Nucleus accumbens (tissue), 56 donors: ENCODE measurements around the gene FAM13A.
"Not testable (repeated sequence)": the region's sequence is repeated elsewhere in the genome, so short reads cannot be mapped to it uniquely, and the experiment has no call there.

Experiments
- DNase-seq, 56 donors: peaks; one replicate each; lab custom pipeline; 2025; lab: John Stamatoyannopoulos, UW

FAM13A gene

GRCh38 chr4:88964450-88964849 lies 92.5 kb downstream of the FAM13A start:
- DNase-seq: no peak

- DNase-seq: no peak
These were observed 93.2 kb downstream of the FAM13A start for GRCh38 chr4:88963817-88964216.

DNA sequence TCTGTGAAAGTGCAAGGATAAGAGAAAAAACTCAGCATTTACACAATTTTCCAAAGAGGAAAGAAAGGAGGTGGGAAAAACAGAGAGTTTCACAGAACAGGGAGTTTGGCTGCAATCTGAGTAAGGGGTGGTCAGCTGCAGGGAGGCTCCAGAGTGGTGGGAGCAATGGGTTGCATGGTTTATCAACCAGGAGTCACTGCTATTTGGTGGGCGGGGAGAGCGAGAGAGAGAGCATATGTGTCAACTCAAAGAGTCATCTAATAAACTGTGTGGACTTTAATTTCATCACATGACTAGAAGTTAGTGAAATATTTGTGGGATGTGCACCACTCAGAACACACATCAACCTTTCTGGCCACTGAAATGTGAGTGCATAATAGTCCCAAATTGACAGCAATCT lies 94.6 kb downstream of the FAM13A start:
- DNase-seq: no peak

DNA sequence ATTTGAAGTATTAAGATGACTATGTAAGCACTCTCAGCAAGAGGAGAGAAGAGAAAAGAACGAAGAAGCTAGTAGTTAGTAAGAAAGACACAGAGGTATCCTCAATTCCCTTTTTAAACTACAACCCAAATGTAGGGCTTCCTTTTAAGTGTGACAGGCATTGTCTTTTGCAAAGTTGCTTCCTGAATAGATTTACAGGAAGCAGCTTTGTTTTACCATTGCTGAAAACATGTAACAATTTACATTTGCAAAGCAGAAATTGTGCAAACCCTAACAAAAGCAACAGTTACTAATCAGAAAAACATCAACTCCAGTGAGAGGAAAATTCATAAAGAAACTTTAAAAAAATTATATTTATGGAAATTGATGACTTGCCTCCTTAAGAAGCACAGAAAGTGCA lies 96.4 kb downstream of the FAM13A start:
- DNase-seq: no peak

DNA sequence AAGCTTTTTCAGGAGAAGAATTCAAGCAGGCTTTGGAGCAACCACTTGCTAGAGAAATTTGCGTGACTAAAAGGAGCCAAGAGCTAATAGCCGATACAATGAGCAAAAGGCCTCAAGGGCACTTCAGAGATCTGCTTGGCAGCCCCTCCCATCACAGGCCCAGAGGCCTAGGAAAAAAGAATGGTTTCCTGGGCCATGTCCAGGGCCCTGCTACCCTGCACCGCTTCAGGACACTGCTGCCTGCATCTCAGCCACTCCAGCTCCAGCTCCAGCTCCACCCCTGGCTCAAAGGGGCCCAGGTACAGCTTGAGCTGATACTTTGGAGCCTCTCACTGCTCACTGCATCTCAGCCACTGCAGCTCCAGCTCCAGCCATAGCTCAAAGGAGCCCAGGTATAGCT lies 98.9 kb downstream of the FAM13A start:
- no peak for DNase-seq

DNA sequence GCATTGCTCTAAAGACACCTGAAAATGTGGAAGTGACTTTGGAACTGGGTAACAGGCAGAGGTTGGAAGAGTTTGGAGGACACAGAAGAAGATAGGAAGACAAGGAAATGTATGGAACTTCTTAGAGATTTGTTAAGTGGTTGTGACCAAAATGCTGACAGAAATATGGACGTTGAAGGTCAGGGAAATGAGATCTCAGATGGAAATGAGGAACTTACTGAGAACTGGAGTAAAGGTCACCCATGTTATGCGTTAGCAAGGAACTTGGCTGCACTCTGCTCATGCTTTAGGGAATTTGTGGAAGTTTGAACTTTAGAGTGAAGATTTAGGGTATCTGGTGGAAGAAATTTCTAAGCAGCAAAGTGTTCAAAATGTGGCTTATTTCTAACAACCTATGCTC lies 99.4 kb downstream of the FAM13A start:
- DNase-seq: no peak

DNA sequence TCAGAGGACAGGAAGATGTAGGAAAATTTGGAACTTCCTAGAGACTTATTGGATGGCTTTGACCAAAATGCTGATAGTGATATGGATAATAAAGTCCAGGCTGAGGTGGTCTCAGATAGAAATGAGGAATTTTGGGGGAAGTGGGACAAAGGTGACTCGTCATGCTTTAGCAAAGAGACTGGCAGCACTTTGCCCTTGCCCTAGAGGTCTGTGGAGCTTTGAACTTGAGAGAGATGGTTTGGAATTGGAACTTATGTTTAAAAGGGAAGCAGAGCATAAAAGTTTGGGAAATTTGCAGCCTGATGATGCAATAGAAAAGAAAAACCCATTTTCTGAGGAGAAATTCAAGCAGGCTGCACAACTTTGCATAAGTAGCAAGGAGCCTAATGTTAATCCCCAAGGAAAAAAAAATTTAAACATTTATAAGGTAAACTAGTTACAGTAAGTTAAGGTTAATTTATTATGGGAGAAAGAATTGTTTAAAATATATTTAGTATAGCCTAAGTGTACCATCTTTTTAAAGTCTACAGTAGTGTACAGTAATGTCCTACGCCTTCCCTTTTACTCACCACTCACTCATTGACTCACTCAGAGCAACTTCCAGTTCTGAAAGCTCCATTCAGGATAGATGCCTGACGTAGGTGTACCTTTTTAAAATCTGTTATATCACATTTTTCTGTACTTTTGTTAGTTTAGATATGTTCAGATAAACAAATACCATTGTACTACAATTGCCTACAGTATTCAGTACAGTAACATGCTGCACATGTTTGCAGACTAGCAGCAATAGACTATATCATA lies 101.2 kb downstream of the FAM13A start:
- DNase-seq: no peak

GRCh38 chr4:88953400-88953799 lies 103.6 kb downstream of the FAM13A start:
- DNase-seq: no peak

DNA sequence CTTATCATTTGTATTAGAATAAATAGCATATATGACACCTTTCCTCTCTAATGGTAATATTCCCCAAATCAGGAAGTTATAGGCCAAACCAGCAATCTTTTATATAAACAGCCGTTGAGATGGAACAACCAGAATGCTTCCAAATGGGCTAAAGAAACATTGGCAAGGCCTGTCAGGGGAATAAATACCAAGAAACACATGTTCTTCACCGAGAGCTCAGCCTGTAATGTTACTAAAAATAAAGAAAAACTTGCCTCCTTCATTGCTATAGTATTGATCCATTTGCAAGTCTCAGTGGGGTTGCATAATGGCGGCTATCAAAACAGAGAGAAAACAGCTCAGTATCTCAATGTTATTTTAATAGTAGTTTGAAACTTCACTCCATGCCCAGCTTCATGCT lies 104.9 kb downstream of the FAM13A start:
- no peak for DNase-seq

GRCh38 chr4:88949605-88950004 lies 107.4 kb downstream of the FAM13A start:
- DNase-seq: no peak

DNA sequence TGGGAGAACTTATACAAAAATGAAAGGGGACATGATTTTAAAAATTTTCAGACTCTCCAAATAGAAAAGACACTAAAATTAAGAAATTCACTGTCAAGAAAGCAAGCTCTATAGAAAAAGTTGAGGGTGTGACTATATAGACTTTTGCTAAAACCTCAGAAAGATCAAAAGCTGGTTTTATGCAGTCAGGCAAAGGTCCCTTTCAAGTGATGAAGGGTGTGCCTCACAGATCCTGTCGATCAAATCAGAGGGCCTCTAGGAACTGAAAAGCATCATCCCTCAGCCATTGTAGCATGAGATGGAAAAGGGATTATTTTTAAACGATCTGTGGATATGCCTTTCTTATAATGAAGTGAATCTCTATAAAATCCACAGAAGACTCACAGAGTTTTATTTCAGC lies 116.5 kb downstream of the FAM13A start:
- no peak for DNase-seq

DNA sequence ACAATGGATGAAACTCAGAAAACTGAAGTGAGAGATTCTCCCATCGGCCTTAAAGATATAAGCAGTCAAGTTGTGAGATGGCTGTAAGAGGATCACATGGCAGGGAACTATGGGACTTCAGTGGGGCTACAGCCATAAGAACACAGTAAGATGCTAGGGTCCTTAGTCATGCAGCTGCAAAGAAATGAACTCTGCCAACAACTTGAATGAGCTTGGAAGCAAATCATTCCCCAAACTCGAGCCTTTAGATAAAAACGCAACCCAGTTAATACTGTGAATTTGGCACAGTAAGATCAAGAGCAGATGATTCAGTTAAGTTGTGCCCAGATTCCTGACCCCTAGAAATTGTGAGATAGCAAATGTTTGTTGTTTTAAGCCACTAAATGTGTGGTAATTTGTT lies 117.3 kb downstream of the FAM13A start:
- no peak for DNase-seq

- DNase-seq: no peak
These were observed 118.8 kb downstream of the FAM13A start for GRCh38 chr4:88938138-88938537.

GRCh38 chr4:88937081-88937480 lies 119.9 kb downstream of the FAM13A start:
- DNase-seq: no peak

DNA sequence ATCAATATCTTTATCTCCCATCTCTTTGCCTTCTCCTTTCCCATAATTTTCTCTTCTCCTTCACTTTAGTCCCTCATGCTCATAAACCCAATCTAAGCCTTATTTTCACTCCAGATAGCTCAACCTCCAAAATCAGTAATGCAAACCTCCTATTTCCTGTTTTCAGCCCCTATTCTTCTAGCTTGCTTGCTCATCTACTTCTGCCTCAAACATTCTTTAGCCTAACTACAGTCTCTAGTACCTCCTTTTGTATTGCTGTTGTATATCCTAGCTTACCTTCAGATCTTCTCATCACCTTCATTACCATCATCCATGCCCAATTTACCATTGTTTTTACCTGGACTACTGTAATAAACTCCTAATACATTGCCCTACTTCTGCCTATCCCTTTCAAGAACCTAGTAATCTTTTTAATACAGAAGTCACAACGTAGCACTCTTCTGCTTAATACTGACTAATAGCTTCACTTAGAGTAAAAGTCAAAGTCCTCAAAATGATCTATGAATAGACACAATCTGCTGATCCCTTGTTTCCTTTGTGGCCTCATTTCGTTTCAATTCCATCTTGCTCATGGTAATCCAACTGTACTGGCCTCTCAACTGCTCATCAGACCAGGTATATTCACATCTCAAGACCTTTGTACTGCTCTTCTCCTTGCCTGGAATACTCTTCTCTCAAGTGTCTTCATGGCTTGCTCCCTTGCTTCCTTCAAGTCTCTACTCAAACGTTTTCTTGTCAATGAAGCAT lies 123.4 kb downstream of the FAM13A start:
- DNase-seq: no peak

DNA sequence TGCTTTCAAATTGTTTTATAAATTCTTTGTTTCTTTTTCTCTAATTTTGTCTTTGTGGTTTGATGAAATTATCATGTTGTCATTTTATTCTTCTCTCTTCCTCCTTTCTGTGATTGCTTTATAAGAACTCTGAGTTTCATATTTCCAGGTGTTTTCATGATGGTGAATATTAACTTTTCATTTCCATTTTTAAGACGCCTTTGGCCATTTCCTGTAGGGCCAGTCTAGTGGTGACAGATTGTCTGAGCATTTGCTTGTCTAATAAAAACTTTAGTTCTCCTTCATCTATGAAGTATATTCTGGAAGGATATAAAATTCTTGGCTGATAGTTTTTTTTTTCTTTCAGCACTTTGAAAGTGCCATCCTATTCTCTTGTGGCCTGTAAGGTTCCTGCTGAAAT lies 128.1 kb downstream of the FAM13A start:
- DNase-seq: no peak

DNA sequence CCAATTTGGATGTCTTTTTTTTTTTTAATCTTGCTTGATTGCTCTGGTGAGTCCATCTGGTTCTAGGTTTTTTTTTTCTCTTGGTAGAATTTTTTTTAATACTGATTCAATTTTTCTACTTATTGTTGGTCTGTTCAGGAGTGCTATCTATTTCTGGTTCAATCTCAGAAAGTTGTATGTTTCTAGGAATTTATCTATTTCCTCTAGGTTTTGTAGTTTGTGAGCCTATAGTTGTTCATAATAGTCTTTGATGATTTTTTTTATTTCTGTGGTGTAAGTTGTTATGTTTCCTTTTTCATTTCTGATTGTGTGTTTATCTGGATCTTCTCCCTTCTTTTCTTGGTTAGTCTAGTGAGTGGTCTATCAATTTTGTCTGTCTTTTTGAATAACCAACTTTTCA lies 129.6 kb downstream of the FAM13A start:
- DNase-seq: no peak

- no peak for DNase-seq
These were observed 137.9 kb downstream of the FAM13A start for GRCh38 chr4:88919056-88919455.

DNA sequence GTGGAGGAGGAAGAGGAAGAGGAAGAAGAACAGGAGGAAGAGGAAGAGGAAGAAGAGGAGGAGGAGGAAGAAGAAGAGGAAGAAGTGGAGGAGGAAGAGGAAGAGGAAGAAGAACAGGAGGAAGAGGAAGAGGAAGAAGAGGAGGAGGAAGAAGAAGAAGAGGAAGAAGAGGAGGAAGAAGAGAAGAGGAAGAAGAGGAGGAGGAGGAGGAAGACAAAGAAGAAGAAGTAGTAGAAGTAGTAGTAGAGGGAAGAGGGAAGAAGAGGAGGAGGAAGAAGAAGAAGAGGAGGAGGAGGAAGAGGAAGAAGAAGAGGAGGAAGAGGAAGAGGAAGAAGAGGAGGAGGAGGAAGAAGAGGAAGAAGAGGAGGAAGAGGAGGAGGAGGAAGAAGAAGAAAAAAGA lies 143.8 kb downstream of the FAM13A start:
- DNase-seq: not testable (repeated sequence)

GRCh38 chr4:88911246-88912212 lies 145.5 kb downstream of the FAM13A start:
- DNase-seq: no peak

DNA sequence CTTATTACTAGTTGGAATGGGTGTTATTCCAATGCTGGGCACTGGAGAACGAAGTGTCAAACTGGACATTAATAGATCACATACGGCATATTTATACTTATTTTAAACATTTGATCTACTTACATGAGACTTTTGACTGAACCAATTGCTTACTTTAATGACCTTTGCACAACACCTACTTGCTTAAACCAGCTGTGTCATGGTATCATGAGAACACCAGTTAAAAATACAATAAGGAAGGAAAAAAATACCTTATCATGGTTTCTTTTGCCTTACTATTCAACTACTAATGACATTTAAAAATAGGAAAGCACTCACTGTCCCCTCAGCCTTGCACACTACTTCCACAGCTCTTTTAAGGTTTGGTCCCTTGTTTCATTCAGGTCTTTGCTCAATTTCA lies 146.9 kb downstream of the FAM13A start:
- no peak for DNase-seq
